Natural killer cell (primary cell): ENCODE results near the gene CD180. TPM values are rescaled to one million over a fixed set of nuclear protein-coding genes. Genes with fewer than 3 reads are reported as not detected.

ENCODE experiments used
- ATAC-seq, 3 donors: fragments of 150-1000 bp in 2 of 3; fragments of 200-7000 bp in 1 of 3; cut with Tn5 transposase; 1 replicate in 1 of 3; 2 replicates in 2 of 3; pipeline ENCODE4 v1.10.0; 2021; ENCODE audit warnings: mild to moderate bottlenecking in 2 of 3, moderate library complexity in 2 of 3
- DNase-seq, 2 donors: peaks; one replicate each; pipeline versions ENCODE4 v3.0.0 to v3.0.0-alpha.2; 2013 to 2021; ENCODE audit warnings: mixed read lengths in 1 of 2
- H3K27ac ChIP-seq: one replicate; pipeline ENCODE4 v1.5.1; 2013; ENCODE audit warnings: mild to moderate bottlenecking, low read length
- H3K27me3 ChIP-seq: one replicate; pipeline ENCODE4 v1.6.1; 2013; ENCODE audit warnings: low read length; ENCODE audit not compliant: control insufficient read depth, insufficient read depth
- H3K36me3 ChIP-seq: one replicate; pipeline ENCODE4 v1.6.1; 2013; ENCODE audit warnings: low read length; ENCODE audit not compliant: control insufficient read depth, insufficient read depth
- H3K4me1 ChIP-seq: one replicate; pipeline ENCODE4 v1.6.1; 2013; ENCODE audit warnings: low read length; ENCODE audit not compliant: control insufficient read depth, insufficient read depth
- H3K4me3 ChIP-seq: one replicate; pipeline ENCODE4 v1.5.1; 2013; ENCODE audit warnings: low read length
- H3K9me3 ChIP-seq: one replicate; pipeline ENCODE4 v1.6.1; 2013; ENCODE audit warnings: low read length; ENCODE audit not compliant: control insufficient read depth, insufficient read depth
- H3K27ac Mint-ChIP-seq, 2 donors: one replicate each; pipeline ENCODE4 v1.8.0; 2022; ENCODE audit warnings: mild to moderate bottlenecking in 2 of 2, mixed read lengths in 2 of 2, moderate library complexity in 1 of 2
- H3K27me3 Mint-ChIP-seq, 2 donors: one replicate each; pipeline ENCODE4 v1.8.0; 2022; ENCODE audit warnings: low read depth in 2 of 2, mixed read lengths in 2 of 2
- H3K36me3 Mint-ChIP-seq: one replicate; pipeline ENCODE4 v1.8.0; 2022; ENCODE audit warnings: mixed read lengths
- H3K4me1 Mint-ChIP-seq, 2 donors: one replicate each; pipeline ENCODE4 v1.8.0; 2022; ENCODE audit warnings: mixed read lengths in 2 of 2
- H3K4me3 Mint-ChIP-seq: one replicate; pipeline ENCODE4 v1.8.0; 2022; ENCODE audit warnings: mild to moderate bottlenecking, moderate library complexity, mixed read lengths
- H3K9me3 Mint-ChIP-seq, 2 donors: one replicate each; pipeline ENCODE4 v1.8.0; 2022; ENCODE audit warnings: mixed read lengths in 2 of 2
- WGBS: methylation state at CpG from one replicate; pipeline ENCODE4 v1.1.7; 2013; ENCODE audit warnings: missing lambda C conversion rate; ENCODE audit not compliant: insufficient coverage; 5-methylcytosine and 5-hydroxymethylcytosine counted together
- intact Hi-C: fragments of 100-400 bp; cut with micrococcal nuclease; formaldehyde crosslinking; loops from one replicate; pipeline ENCODE4 v1.14.2; 2022
- total RNA-seq, 4 donors: library from RNA; stranded (reverse); fragments of 120-200 nt in 1 of 4; gene quantifications; one replicate each; pipeline versions ENCODE4 v1.2.3 to v1.2.4, GENCODE V29; 2013 to 2022
- TF ChIP-seq, protein P1 (sequence below): fragments of 200-600 bp; IDR thresholded peaks from one replicate; pipeline ENCODE4 v1.8.0; 2022; ENCODE audit warnings: antibody characterized with exemption

Gene CD180
- total RNA-seq, 3 donors from 2014 or later (not counting 1 experiment from before 2014, with no cell fraction given) = 0.34 to 1.2 (median 1.1) TPM

- ATAC-seq = no peak
- Histone ChIP-seq H3K36me3 (peaks cover 9% of the 10 kb centered on the region), H3K4me3 (no peak overlapping the region), H3K4me1 (no peaks in the 10 kb centered on the region), H3K9me3 (no peaks in the 10 kb centered on the region), H3K27me3 (no peaks in the 10 kb centered on the region), H3K27ac (no peak overlapping the region)
- no peak for DNase-seq
- H3K27ac Mint-ChIP-seq = no peak overlapping the region
- H3K9me3 Mint-ChIP-seq = no peaks in the 10 kb centered on the region
- intact Hi-C loops = no loop called here
- TF ChIP-seq, protein P1, sequence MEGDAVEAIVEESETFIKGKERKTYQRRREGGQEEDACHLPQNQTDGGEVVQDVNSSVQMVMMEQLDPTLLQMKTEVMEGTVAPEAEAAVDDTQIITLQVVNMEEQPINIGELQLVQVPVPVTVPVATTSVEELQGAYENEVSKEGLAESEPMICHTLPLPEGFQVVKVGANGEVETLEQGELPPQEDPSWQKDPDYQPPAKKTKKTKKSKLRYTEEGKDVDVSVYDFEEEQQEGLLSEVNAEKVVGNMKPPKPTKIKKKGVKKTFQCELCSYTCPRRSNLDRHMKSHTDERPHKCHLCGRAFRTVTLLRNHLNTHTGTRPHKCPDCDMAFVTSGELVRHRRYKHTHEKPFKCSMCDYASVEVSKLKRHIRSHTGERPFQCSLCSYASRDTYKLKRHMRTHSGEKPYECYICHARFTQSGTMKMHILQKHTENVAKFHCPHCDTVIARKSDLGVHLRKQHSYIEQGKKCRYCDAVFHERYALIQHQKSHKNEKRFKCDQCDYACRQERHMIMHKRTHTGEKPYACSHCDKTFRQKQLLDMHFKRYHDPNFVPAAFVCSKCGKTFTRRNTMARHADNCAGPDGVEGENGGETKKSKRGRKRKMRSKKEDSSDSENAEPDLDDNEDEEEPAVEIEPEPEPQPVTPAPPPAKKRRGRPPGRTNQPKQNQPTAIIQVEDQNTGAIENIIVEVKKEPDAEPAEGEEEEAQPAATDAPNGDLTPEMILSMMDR = no peak
- peaks cover 22% of the 10 kb centered on the region for H3K36me3 Mint-ChIP-seq
- WGBS = 92% methylated on average over 8 of the region's 8 CpGs
- H3K4me1 Mint-ChIP-seq = no peaks in the 10 kb centered on the region
- H3K27me3 Mint-ChIP-seq = no peaks in the 10 kb centered on the region
- H3K4me3 Mint-ChIP-seq = no peak overlapping the region
These were observed 53.8 kb downstream of the CD180 start for GRCh38 chr5:67142816-67143215.

DNA sequence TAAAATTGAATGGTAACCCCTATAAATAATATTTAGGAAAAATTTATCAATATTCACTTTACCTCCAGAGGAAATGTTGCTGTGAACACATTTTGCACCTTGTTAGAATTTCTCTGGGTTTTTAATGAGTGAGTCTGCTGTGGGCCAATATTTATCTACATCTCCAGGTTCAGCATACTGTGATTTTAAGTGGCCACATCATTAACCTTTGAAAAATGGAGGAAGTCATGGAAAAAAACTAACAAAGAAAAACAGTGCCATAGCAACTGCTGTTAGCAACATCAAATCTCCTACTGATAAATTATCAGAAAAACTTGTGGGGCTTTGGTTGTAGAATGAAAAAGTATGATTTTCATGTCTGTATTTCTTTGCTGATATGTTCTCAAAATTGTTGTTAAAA is 55.0 kb downstream of the CD180 start:
- H3K36me3 Mint-ChIP-seq = peaks cover 22% of the 10 kb centered on the region
- H3K9me3 ChIP-seq = no peaks in the 10 kb centered on the region
- H3K27me3 ChIP-seq = no peaks in the 10 kb centered on the region
- no peaks in the 10 kb centered on the region for H3K4me1 Mint-ChIP-seq
- TF ChIP-seq, protein P1 = no peak
- intact Hi-C loops = no loop called here
- no peak overlapping the region for H3K27ac Mint-ChIP-seq
- H3K4me3 Mint-ChIP-seq = no peak overlapping the region
- H3K27me3 Mint-ChIP-seq = no peaks in the 10 kb centered on the region
- ATAC-seq (no peak), DNase-seq (no peak)
- H3K4me1 ChIP-seq = no peaks in the 10 kb centered on the region
- H3K27ac ChIP-seq = no peak overlapping the region
- no peak overlapping the region for H3K4me3 ChIP-seq
- H3K9me3 Mint-ChIP-seq = no peaks in the 10 kb centered on the region
- peaks cover 9% of the 10 kb centered on the region for H3K36me3 ChIP-seq

GRCh38 chr5:67140413-67140812 is 56.2 kb downstream of the CD180 start:
- no peaks in the 10 kb centered on the region for H3K9me3 ChIP-seq
- H3K4me1 ChIP-seq = no peaks in the 10 kb centered on the region
- TF ChIP-seq, protein P1 = no peak
- H3K36me3 Mint-ChIP-seq = peaks cover 22% of the 10 kb centered on the region
- no peaks in the 10 kb centered on the region for H3K4me1 Mint-ChIP-seq
- WGBS = 82% methylated on average over 4 of the region's 4 CpGs
- intact Hi-C loops = no loop called here
- no peak overlapping the region for H3K27ac ChIP-seq
- no peaks in the 10 kb centered on the region for H3K9me3 Mint-ChIP-seq
- H3K4me3 ChIP-seq = no peak overlapping the region
- DNase-seq = no peak
- no peak overlapping the region for H3K4me3 Mint-ChIP-seq
- no peak for ATAC-seq
- no peaks in the 10 kb centered on the region for H3K27me3 ChIP-seq
- no peaks in the 10 kb centered on the region for H3K27me3 Mint-ChIP-seq
- no peak overlapping the region for H3K27ac Mint-ChIP-seq
- peaks cover 6% of the 10 kb centered on the region for H3K36me3 ChIP-seq

DNA sequence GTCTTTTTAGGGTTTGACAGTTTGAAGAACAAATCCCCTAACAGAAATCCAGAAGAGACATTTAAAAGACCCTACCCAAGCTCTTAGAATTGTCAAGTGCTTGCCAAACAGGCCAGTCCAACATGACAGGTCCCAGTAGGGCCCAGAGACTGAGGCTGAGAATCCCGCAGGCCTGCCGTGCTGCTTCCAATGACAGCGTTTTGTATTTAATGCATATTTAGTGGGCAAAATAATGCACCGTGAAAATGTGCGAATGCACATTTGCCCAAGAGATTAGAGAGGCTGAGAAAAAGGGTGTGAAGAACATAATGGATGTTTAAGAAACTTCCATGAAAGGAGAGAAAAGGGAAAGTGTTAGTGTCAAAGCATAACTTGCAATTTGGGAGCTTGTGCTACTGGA is 57.6 kb downstream of the CD180 start:
- H3K36me3 ChIP-seq = peaks cover 2% of the 10 kb centered on the region
- 96% methylated on average over 5 of the region's 5 CpGs for WGBS
- no peaks in the 10 kb centered on the region for H3K4me1 Mint-ChIP-seq
- no peak for DNase-seq
- no peak overlapping the region for H3K4me3 ChIP-seq
- H3K27me3 Mint-ChIP-seq = no peaks in the 10 kb centered on the region
- intact Hi-C loops = no loop called here
- H3K9me3 ChIP-seq = no peaks in the 10 kb centered on the region
- no peak overlapping the region for H3K27ac Mint-ChIP-seq
- H3K4me1 ChIP-seq = no peaks in the 10 kb centered on the region
- H3K27me3 ChIP-seq = no peaks in the 10 kb centered on the region
- no peak overlapping the region for H3K4me3 Mint-ChIP-seq
- H3K9me3 Mint-ChIP-seq = no peaks in the 10 kb centered on the region
- H3K36me3 Mint-ChIP-seq = peaks cover 15% of the 10 kb centered on the region
- TF ChIP-seq, protein P1 = no peak
- H3K27ac ChIP-seq = no peak overlapping the region
- ATAC-seq = no peak
